HG03521 (cell line): ENCODE results near the gene CLGN.

ENCODE experiments used
- ATAC-seq: cut with Tn5 transposase; IDR thresholded peaks from one replicate; pipeline ENCODE4 v1.9.1; 2021; ENCODE audit warnings: mild to moderate bottlenecking, moderate library complexity; ENCODE audit not compliant: unreplicated experiment

CLGN gene

GRCh38 chr4:140343303-140343702 lies 84.1 kb downstream of the CLGN start:
- ATAC-seq = no peak

- ATAC-seq = no peak
These were observed 84.8 kb downstream of the CLGN start for GRCh38 chr4:140342620-140343019.
